ENCODE measurements around the gene MICOS13.

The MICOS13 gene

GRCh38 chr19:5628461-5628860 lies 51.9 kb downstream of the MICOS13 start:
- DNase-seq (ENCODE audit: low spot score): peak; percentile 58

All from GM03348 (cell line).